Measurements from ENCODE around the gene DQX1.

- TF ChIP-seq CTCF (conservative IDR thresholded peaks at IDR 0.05; ENCODE audit: low read depth, low read length) (no peak), EZH2 (IDR thresholded peaks at IDR 0.05; ENCODE audit: borderline replicate concordance, low read depth, low read length, poor library complexity, severe bottlenecking) (no peak)
Observed at GRCh38 chr2:74575320-74575719, 49.3 kb upstream of the DQX1 start.
